ENCODE results near the gene GNA15.

Gene GNA15

GRCh38 chr19:3110126-3110825 lies 25.6 kb upstream of the GNA15 start:
- H3K4me1 ChIP-seq (ENCODE audit: insufficient read depth, low read length): no peaks in the 10 kb centered on the region
- no peaks in the 10 kb centered on the region for H3K9me3 ChIP-seq (ENCODE audit: low read length)
- H3K27ac ChIP-seq (ENCODE audit: low read depth, low read length): no peak overlapping the region
- no peak overlapping the region for H3K9ac ChIP-seq (ENCODE audit: low read length)
- no peak overlapping the region for H3K4me3 ChIP-seq (ENCODE audit: low read depth in 1 of 2, low read length in 2 of 2)
- H3K36me3 ChIP-seq (ENCODE audit: insufficient read depth, low read length): peaks cover 3% of the 10 kb centered on the region
- H3K27me3 ChIP-seq (ENCODE audit: control insufficient read depth in 1 of 2, insufficient read depth in 2 of 2, low read length in 2 of 2): no peaks in the 10 kb centered on the region

- no peaks in the 10 kb centered on the region for H3K4me1 ChIP-seq (ENCODE audit: insufficient read depth, low read length)
- no peaks in the 10 kb centered on the region for H3K27me3 ChIP-seq (ENCODE audit: control insufficient read depth in 1 of 2, insufficient read depth in 2 of 2, low read length in 2 of 2)
- no peaks in the 10 kb centered on the region for H3K9me3 ChIP-seq (ENCODE audit: low read length)
- H3K9ac ChIP-seq (ENCODE audit: low read length): no peak overlapping the region
- peaks cover 3% of the 10 kb centered on the region for H3K36me3 ChIP-seq (ENCODE audit: insufficient read depth, low read length)
- no peak overlapping the region for H3K27ac ChIP-seq (ENCODE audit: low read depth, low read length)
- H3K4me3 ChIP-seq (ENCODE audit: low read depth in 1 of 2, low read length in 2 of 2): no peak overlapping the region
Observed at GRCh38 chr19:3111586-3112247, 24.1 kb upstream of the GNA15 start.

GRCh38 chr19:3112375-3113099 lies 23.3 kb upstream of the GNA15 start:
- Histone ChIP-seq H3K9ac (ENCODE audit: low read length) (no peak overlapping the region), H3K27me3 (ENCODE audit: control insufficient read depth in 1 of 2, insufficient read depth in 2 of 2, low read length in 2 of 2) (no peaks in the 10 kb centered on the region), H3K36me3 (ENCODE audit: insufficient read depth, low read length) (peaks cover 3% of the 10 kb centered on the region), H3K4me3 (ENCODE audit: low read depth in 1 of 2, low read length in 2 of 2) (no peak overlapping the region), H3K27ac (ENCODE audit: low read depth, low read length) (no peak overlapping the region), H3K9me3 (ENCODE audit: low read length) (no peaks in the 10 kb centered on the region), H3K4me1 (ENCODE audit: insufficient read depth, low read length) (no peaks in the 10 kb centered on the region)

- Histone ChIP-seq H3K9me3 (ENCODE audit: low read length) (no peaks in the 10 kb centered on the region), H3K36me3 (ENCODE audit: insufficient read depth, low read length) (peaks cover 3% of the 10 kb centered on the region), H3K9ac (ENCODE audit: low read length) (no peak overlapping the region), H3K27ac (ENCODE audit: low read depth, low read length) (no peak overlapping the region), H3K27me3 (ENCODE audit: control insufficient read depth in 1 of 2, insufficient read depth in 2 of 2, low read length in 2 of 2) (no peaks in the 10 kb centered on the region), H3K4me1 (ENCODE audit: insufficient read depth, low read length) (no peaks in the 10 kb centered on the region), H3K4me3 (ENCODE audit: low read depth in 1 of 2, low read length in 2 of 2) (no peak overlapping the region)
Observed at GRCh38 chr19:3113100-3114017, 22.5 kb upstream of the GNA15 start.

GRCh38 chr19:3114018-3114726 lies 21.7 kb upstream of the GNA15 start:
- no peak overlapping the region for H3K27ac ChIP-seq (ENCODE audit: low read depth, low read length)
- no peaks in the 10 kb centered on the region for H3K27me3 ChIP-seq (ENCODE audit: control insufficient read depth in 1 of 2, insufficient read depth in 2 of 2, low read length in 2 of 2)
- H3K9ac ChIP-seq (ENCODE audit: low read length): no peak overlapping the region
- H3K4me1 ChIP-seq (ENCODE audit: insufficient read depth, low read length): no peaks in the 10 kb centered on the region
- H3K36me3 ChIP-seq (ENCODE audit: insufficient read depth, low read length): peaks cover 8% of the 10 kb centered on the region
- no peaks in the 10 kb centered on the region for H3K9me3 ChIP-seq (ENCODE audit: low read length)
- H3K4me3 ChIP-seq (ENCODE audit: low read depth in 1 of 2, low read length in 2 of 2): no peak overlapping the region

GRCh38 chr19:3114811-3115210 lies 21.0 kb upstream of the GNA15 start:
- Histone ChIP-seq H3K9ac (ENCODE audit: low read length) (no peak overlapping the region), H3K4me1 (ENCODE audit: insufficient read depth, low read length) (no peaks in the 10 kb centered on the region), H3K36me3 (ENCODE audit: insufficient read depth, low read length) (peaks cover 10% of the 10 kb centered on the region), H3K9me3 (ENCODE audit: low read length) (no peaks in the 10 kb centered on the region), H3K4me3 (ENCODE audit: low read depth in 1 of 2, low read length in 2 of 2) (no peak overlapping the region), H3K27ac (ENCODE audit: low read depth, low read length) (no peak overlapping the region), H3K27me3 (ENCODE audit: control insufficient read depth in 1 of 2, insufficient read depth in 2 of 2, low read length in 2 of 2) (no peaks in the 10 kb centered on the region)

GRCh38 chr19:3115411-3115810 lies 20.4 kb upstream of the GNA15 start:
- Histone ChIP-seq H3K27me3 (ENCODE audit: control insufficient read depth in 1 of 2, insufficient read depth in 2 of 2, low read length in 2 of 2) (no peaks in the 10 kb centered on the region), H3K4me1 (ENCODE audit: insufficient read depth, low read length) (no peaks in the 10 kb centered on the region), H3K36me3 (ENCODE audit: insufficient read depth, low read length) (peaks cover 10% of the 10 kb centered on the region), H3K4me3 (ENCODE audit: low read depth in 1 of 2, low read length in 2 of 2) (no peak overlapping the region), H3K27ac (ENCODE audit: low read depth, low read length) (no peak overlapping the region), H3K9me3 (ENCODE audit: low read length) (no peaks in the 10 kb centered on the region), H3K9ac (ENCODE audit: low read length) (no peak overlapping the region)

- Histone ChIP-seq H3K4me3 (ENCODE audit: low read depth in 1 of 2, low read length in 2 of 2) (no peak overlapping the region), H3K36me3 (ENCODE audit: insufficient read depth, low read length) (peaks cover 10% of the 10 kb centered on the region), H3K9ac (ENCODE audit: low read length) (no peak overlapping the region), H3K4me1 (ENCODE audit: insufficient read depth, low read length) (no peaks in the 10 kb centered on the region), H3K27me3 (ENCODE audit: control insufficient read depth in 1 of 2, insufficient read depth in 2 of 2, low read length in 2 of 2) (no peaks in the 10 kb centered on the region), H3K27ac (ENCODE audit: low read depth, low read length) (no peak overlapping the region), H3K9me3 (ENCODE audit: low read length) (no peaks in the 10 kb centered on the region)
Observed at GRCh38 chr19:3115916-3116602, 19.8 kb upstream of the GNA15 start.

GRCh38 chr19:3116621-3117020 lies 19.2 kb upstream of the GNA15 start:
- Histone ChIP-seq H3K9me3 (ENCODE audit: low read length) (no peaks in the 10 kb centered on the region), H3K36me3 (ENCODE audit: insufficient read depth, low read length) (peaks cover 10% of the 10 kb centered on the region), H3K27me3 (ENCODE audit: control insufficient read depth in 1 of 2, insufficient read depth in 2 of 2, low read length in 2 of 2) (no peaks in the 10 kb centered on the region), H3K4me1 (ENCODE audit: insufficient read depth, low read length) (no peaks in the 10 kb centered on the region), H3K4me3 (ENCODE audit: low read depth in 1 of 2, low read length in 2 of 2) (no peak overlapping the region), H3K9ac (ENCODE audit: low read length) (no peak overlapping the region), H3K27ac (ENCODE audit: low read depth, low read length) (no peak overlapping the region)

GRCh38 chr19:3117716-3118115 lies 18.1 kb upstream of the GNA15 start:
- Histone ChIP-seq H3K9me3 (ENCODE audit: low read length) (no peaks in the 10 kb centered on the region), H3K9ac (ENCODE audit: low read length) (no peak overlapping the region), H3K4me3 (ENCODE audit: low read depth in 1 of 2, low read length in 2 of 2) (no peak overlapping the region), H3K27me3 (ENCODE audit: control insufficient read depth in 1 of 2, insufficient read depth in 2 of 2, low read length in 2 of 2) (no peaks in the 10 kb centered on the region), H3K36me3 (ENCODE audit: insufficient read depth, low read length) (peaks cover 10% of the 10 kb centered on the region), H3K4me1 (ENCODE audit: insufficient read depth, low read length) (no peaks in the 10 kb centered on the region), H3K27ac (ENCODE audit: low read depth, low read length) (no peak overlapping the region)
